Fibroblast of skin of back (primary cell): Measurements from ENCODE around the gene MKKS.
"Not testable (repeated sequence)": the region's sequence is repeated elsewhere in the genome, so short reads cannot be mapped to it uniquely, and the experiment has no call there.

Source experiments
- DNase-seq: peaks from one replicate; pipeline ENCODE4 v3.0.0-alpha.2; 2013

The MKKS gene

GRCh38 chr20:10411673-10412072 lies 22.3 kb downstream of the MKKS start:
- DNase-seq = no peak

- no peak for DNase-seq
Measured at GRCh38 chr20:10408108-10408813, 25.8 kb downstream of the MKKS start.

GRCh38 chr20:10404959-10405530 lies 29.0 kb downstream of the MKKS start:
- DNase-seq = no peak

- no peak for DNase-seq
Measured at GRCh38 chr20:10404023-10404628, 29.9 kb downstream of the MKKS start.

GRCh38 chr20:10402938-10403608 lies 30.9 kb downstream of the MKKS start:
- DNase-seq = no peak

- no peak for DNase-seq
Measured at GRCh38 chr20:10398834-10399369, 35.1 kb downstream of the MKKS start.

GRCh38 chr20:10394752-10395151 lies 39.3 kb downstream of the MKKS start:
- DNase-seq = not testable (repeated sequence)

- DNase-seq = no peak
Measured at GRCh38 chr20:10390709-10391108, 43.3 kb downstream of the MKKS start.

GRCh38 chr20:10388597-10388996 lies 45.4 kb downstream of the MKKS start:
- no peak for DNase-seq

- no peak for DNase-seq
Measured at GRCh38 chr20:10387686-10388085, 46.3 kb downstream of the MKKS start.

- no peak for DNase-seq
Measured at GRCh38 chr20:10385850-10386544, 48.0 kb downstream of the MKKS start.

GRCh38 chr20:10381477-10381876 lies 52.5 kb downstream of the MKKS start:
- peak; percentile 12 for DNase-seq

GRCh38 chr20:10379761-10380160 lies 54.3 kb downstream of the MKKS start:
- no peak for DNase-seq

GRCh38 chr20:10376270-10377075 lies 57.5 kb downstream of the MKKS start:
- DNase-seq = peak; percentile 85

- DNase-seq = no peak
Measured at GRCh38 chr20:10375191-10375590, 58.8 kb downstream of the MKKS start.

- no peak for DNase-seq
Measured at GRCh38 chr20:10374036-10374435, 60.0 kb downstream of the MKKS start.

- no peak for DNase-seq
Measured at GRCh38 chr20:10371467-10371866, 62.6 kb downstream of the MKKS start.

- DNase-seq = no peak
Measured at GRCh38 chr20:10370091-10370887, 63.7 kb downstream of the MKKS start.

- DNase-seq = peak; percentile 33
Measured at GRCh38 chr20:10369723-10370090, 64.3 kb downstream of the MKKS start.

- no peak for DNase-seq
Measured at GRCh38 chr20:10368702-10369041, 65.3 kb downstream of the MKKS start.
